Myocyte (in vitro differentiated cells): ENCODE results near the gene PYDC1. TPM values are rescaled to one million over a fixed set of nuclear protein-coding genes. Genes with fewer than 3 reads are reported as not detected.
"Not testable (repeated sequence)": the region's sequence is repeated elsewhere in the genome, so short reads cannot be mapped to it uniquely, and the experiment has no call there.

ENCODE experiments used
- DNase-seq: peaks from one replicate; pipeline ENCODE4 v3.0.0-alpha.2; 2012; ENCODE audit warnings: low read depth
- total RNA-seq: library from RNA; depleted of rRNA; stranded (reverse); fragments of >200 nt; gene quantifications from 2 replicates; pipeline ENCODE4 v1.2.3, GENCODE V29; 2014

Gene PYDC1
- total RNA-seq, 1 donor from 2014 or later, result not detected

GRCh38 chr16:31196324-31197088, 20.4 kb downstream of the PYDC1 start:
- DNase-seq, result no peak

GRCh38 chr16:31195861-31196260, 21.1 kb downstream of the PYDC1 start:
- not testable (repeated sequence) for DNase-seq

GRCh38 chr16:31194898-31195297, 22.0 kb downstream of the PYDC1 start:
- no peak for DNase-seq

GRCh38 chr16:31193874-31194273, 23.1 kb downstream of the PYDC1 start:
- DNase-seq, result no peak

GRCh38 chr16:31192856-31193642, 23.9 kb downstream of the PYDC1 start:
- DNase-seq, result no peak

- no peak for DNase-seq
Measured at GRCh38 chr16:31191697-31192428, 25.1 kb downstream of the PYDC1 start.

GRCh38 chr16:31190818-31191444, 26.0 kb downstream of the PYDC1 start:
- no peak for DNase-seq

GRCh38 chr16:31190061-31190460, 26.9 kb downstream of the PYDC1 start:
- DNase-seq, result no peak

GRCh38 chr16:31189412-31189778, 27.5 kb downstream of the PYDC1 start:
- no peak for DNase-seq

- DNase-seq, result no peak
Measured at GRCh38 chr16:31188450-31189411, 28.2 kb downstream of the PYDC1 start.

- DNase-seq, result no peak
Measured at GRCh38 chr16:31187808-31188189, 29.1 kb downstream of the PYDC1 start.

GRCh38 chr16:31186930-31187807, 29.8 kb downstream of the PYDC1 start:
- DNase-seq, result no peak

GRCh38 chr16:31186176-31186575, 30.8 kb downstream of the PYDC1 start:
- no peak for DNase-seq

GRCh38 chr16:31185339-31185738, 31.6 kb downstream of the PYDC1 start:
- DNase-seq, result no peak

GRCh38 chr16:31184888-31185287, 32.0 kb downstream of the PYDC1 start:
- no peak for DNase-seq

- no peak for DNase-seq
Measured at GRCh38 chr16:31183432-31184428, 33.2 kb downstream of the PYDC1 start.

- no peak for DNase-seq
Measured at GRCh38 chr16:31182391-31182790, 34.5 kb downstream of the PYDC1 start.
